GM12878 (cell line): ENCODE results near the gene VBP1. TPM values are rescaled to one million over a fixed set of nuclear protein-coding genes. Genes with fewer than 3 reads are reported as not detected.

Experiments
- ATAC-seq: fragments of 200-7000 bp; cut with Tn5 transposase; 3 replicates; pipeline ENCODE4 v1.9.1; 2020; ENCODE audit warnings: mild to moderate bottlenecking, moderate library complexity
- BruUV-seq: library from RNA; stranded (reverse); fragments of 400-500 nt; replicated peaks from 2 replicates; lab custom pipeline; 2021; lab: Mats Ljungman, UMichigan
- CTCF ChIA-PET: fragments of 300-600 bp; sonication (Branson Sonifier 250); formaldehyde crosslinking; extraction: SDS; loops from one replicate; lab custom pipeline; 2021; ENCODE audit warnings: inconsistent platforms; lab: Yijun Ruan, JAX
- POLR2A ChIA-PET: fragments of 350-600 bp; formaldehyde crosslinking; extraction: SDS; loops from one replicate; lab custom pipeline; 2021; ENCODE audit warnings: inconsistent platforms; lab: Charles Lee
- RAD21 ChIA-PET: fragments of 300-600 bp; sonication (Branson Sonifier 250); formaldehyde crosslinking; loops from one replicate; lab custom pipeline; 2023; ENCODE audit warnings: antibody characterized with exemption; ENCODE audit not compliant: unreplicated experiment; lab: Charles Lee
- SMC1A ChIA-PET: fragments of 300-600 bp; sonication (Branson Sonifier 250); formaldehyde crosslinking; loops from one replicate; lab custom pipeline; 2023; ENCODE audit not compliant: unreplicated experiment, uncharacterized antibody; lab: Charles Lee
- DNase-seq: peaks from one replicate; pipeline ENCODE4 v3.0.0-alpha.2; 2011; ENCODE audit warnings: low read depth, low spot score
- FAIRE-seq: peaks from 3 replicates; lab custom pipeline; 2011; peaks lifted over from hg19 to GRCh38; lab: Jason Lieb, UNC
- H2AFZ ChIP-seq: 2 replicates; pipeline ENCODE4 v1.6.0; 2011; ENCODE audit warnings: low read depth, low read length, control low read depth; ENCODE audit not compliant: control insufficient read depth
- H3K27ac ChIP-seq: 2 replicates; pipeline ENCODE4 v1.5.1; 2011; ENCODE audit warnings: control low read depth; ENCODE audit not compliant: control insufficient read depth, insufficient read depth
- H3K27me3 ChIP-seq, 2 experiments: replicated peaks in 1 of 2; 2 replicates each; pipeline versions ENCODE4 v1.6.0 to v1.6.1; 2011; ENCODE audit warnings: low read length in 1 of 2; ENCODE audit not compliant: control insufficient read depth in 2 of 2, insufficient read depth in 2 of 2
- H3K36me3 ChIP-seq, 2 experiments: 2 replicates each; pipeline ENCODE4 v1.5.1; 2011; ENCODE audit warnings: low read length in 1 of 2; ENCODE audit not compliant: control insufficient read depth in 2 of 2, insufficient read depth in 2 of 2
- H3K4me1 ChIP-seq: 2 replicates; pipeline ENCODE4 v1.6.1; 2011; ENCODE audit warnings: mild to moderate bottlenecking, low read length, moderate library complexity, mixed read lengths; ENCODE audit not compliant: control insufficient read depth, insufficient read depth
- H3K4me2 ChIP-seq: 2 replicates; pipeline ENCODE4 v1.6.0; 2011; ENCODE audit warnings: control low read depth; ENCODE audit not compliant: control insufficient read depth, insufficient read depth
- H3K4me3 ChIP-seq: fragments of 200-600 bp; sonication (generic); 2 replicates; pipeline ENCODE4 v1.5.1; 2016
- H3K79me2 ChIP-seq: 2 replicates; pipeline ENCODE4 v1.6.0; 2011; ENCODE audit warnings: low read length; ENCODE audit not compliant: control insufficient read depth, insufficient read depth
- H3K9ac ChIP-seq: 2 replicates; pipeline ENCODE4 v1.8.0; 2011; ENCODE audit warnings: low read length, control low read depth, mixed read lengths; ENCODE audit not compliant: control insufficient read depth, insufficient read depth
- H3K9me3 ChIP-seq: replicated peaks from 3 replicates; pipeline ENCODE4 v1.5.1; 2011; ENCODE audit warnings: mild to moderate bottlenecking, low read length; ENCODE audit not compliant: control insufficient read depth, insufficient read depth
- H4K20me1 ChIP-seq: 2 replicates; pipeline ENCODE4 v1.6.0; 2011; ENCODE audit not compliant: control insufficient read depth, insufficient read depth
- DPF2 ChIP-seq: fragments of 450-650 bp; IDR thresholded peaks from 2 replicates; pipeline ENCODE4 v1.6.1; 2017; ENCODE audit warnings: mild to moderate bottlenecking
- KDM1A ChIP-seq: fragments of 200-600 bp; sonication (generic); IDR thresholded peaks from 2 replicates; pipeline ENCODE4 v1.6.1; 2016; ENCODE audit warnings: borderline replicate concordance
- POU2F2 ChIP-seq: IDR thresholded peaks from 3 replicates; pipeline ENCODE4 v1.6.1; 2011; ENCODE audit warnings: low read depth, mild to moderate bottlenecking, low read length, borderline replicate concordance
- SUPT20H ChIP-seq: IDR thresholded peaks from 2 replicates; pipeline ENCODE4 v1.6.1; 2011; ENCODE audit warnings: low read depth, mild to moderate bottlenecking, low read length, moderate library complexity, borderline replicate concordance; ENCODE audit not compliant: control insufficient read depth
- TCF3 ChIP-seq: IDR thresholded peaks from 2 replicates; pipeline ENCODE4 v1.6.1; 2012; ENCODE audit warnings: low read depth, mild to moderate bottlenecking, low read length, borderline replicate concordance; ENCODE audit not compliant: insufficient read depth
- ZNF622 ChIP-seq: fragments of 450-650 bp; IDR thresholded peaks from 2 replicates; pipeline ENCODE4 v1.6.1; 2017; ENCODE audit warnings: mild to moderate bottlenecking, inconsistent platforms
- WGBS: methylation state at CpG from one replicate; pipeline ENCODE4 v1.1.6; 2016; ENCODE audit warnings: low lambda C conversion rate; ENCODE audit not compliant: insufficient replicate concordance, insufficient coverage; ENCODE audit errors: missing lambda C conversion rate; 5-methylcytosine and 5-hydroxymethylcytosine counted together
- in situ Hi-C: fragments of 300-500 bp; cut with MboI; formaldehyde crosslinking; loops from 9 replicates; pipeline ENCODE4 v1.14.3; 2018; ENCODE audit warnings: mixed read lengths
- intact Hi-C: fragments of 100-400 bp; cut with micrococcal nuclease; formaldehyde crosslinking; loops from one replicate; pipeline ENCODE4 v1.14.2; 2022; ENCODE audit not compliant: unreplicated experiment
- polyA plus RNA-seq, 11 experiments: library from polyadenylated mRNA; depleted of rRNA in 4 of 11; unstranded in 6 of 11; stranded (reverse) in 5 of 11; fragments of >200 nt; fragmentation: Nextera tagmentation in 4 of 11; fragmentation: Illumina TruSeq in 1 of 11; extraction: Ambion mirVana in 4 of 11; extraction: Trizol in 1 of 11; gene quantifications; 1 replicate in 1 of 11; 2 replicates in 10 of 11; pipeline versions ENCODE4 v1.2.1 to v1.2.3, GENCODE V29; 2011 to 2016; ENCODE audit warnings: inconsistent platforms in 2 of 11, missing spikeins in 2 of 11, low read depth in 1 of 11
- total RNA-seq, 4 experiments: library from RNA; depleted of rRNA in 3 of 4; stranded (reverse); fragments of >200 nt in 3 of 4; fragmentation: Illumina TruSeq in 1 of 4; extraction: Trizol in 1 of 4; gene quantifications; 2 replicates each; pipeline versions ENCODE4 v1.2.1 to v1.2.3, GENCODE V29; 2013 to 2021
- TF ChIP-seq, protein P1 (sequence below): fragments of 450-650 bp; IDR thresholded peaks from 2 replicates; pipeline ENCODE4 v1.6.1; 2017; ENCODE audit warnings: mild to moderate bottlenecking, moderate library complexity
- TF ChIP-seq, protein P2 (sequence below), 3 experiments: IDR thresholded peaks in 2 of 3; conservative IDR thresholded peaks in 1 of 3; 2 replicates each; pipeline ENCODE4 v1.5.1; 2011; ENCODE audit warnings: low read depth in 3 of 3, low read length in 3 of 3, mild to moderate bottlenecking in 3 of 3, control low read depth in 2 of 3, moderate library complexity in 2 of 3, inconsistent platforms in 1 of 3, mixed read lengths in 1 of 3; ENCODE audit not compliant: control insufficient read depth in 2 of 3, insufficient read depth in 1 of 3; ENCODE audit errors: extremely low read depth in 1 of 3

The VBP1 gene
- total and polyA plus RNA-seq, 10 of the 15 experiments (the other 5 are each of a cell fraction or from before 2014, with no cell fraction given): 56.4 to 182 (median 102) TPM

GRCh38 chrX:155211208-155211607 is 5.1 kb upstream of the VBP1 start (continued):
- TF ChIP-seq, protein P1, sequence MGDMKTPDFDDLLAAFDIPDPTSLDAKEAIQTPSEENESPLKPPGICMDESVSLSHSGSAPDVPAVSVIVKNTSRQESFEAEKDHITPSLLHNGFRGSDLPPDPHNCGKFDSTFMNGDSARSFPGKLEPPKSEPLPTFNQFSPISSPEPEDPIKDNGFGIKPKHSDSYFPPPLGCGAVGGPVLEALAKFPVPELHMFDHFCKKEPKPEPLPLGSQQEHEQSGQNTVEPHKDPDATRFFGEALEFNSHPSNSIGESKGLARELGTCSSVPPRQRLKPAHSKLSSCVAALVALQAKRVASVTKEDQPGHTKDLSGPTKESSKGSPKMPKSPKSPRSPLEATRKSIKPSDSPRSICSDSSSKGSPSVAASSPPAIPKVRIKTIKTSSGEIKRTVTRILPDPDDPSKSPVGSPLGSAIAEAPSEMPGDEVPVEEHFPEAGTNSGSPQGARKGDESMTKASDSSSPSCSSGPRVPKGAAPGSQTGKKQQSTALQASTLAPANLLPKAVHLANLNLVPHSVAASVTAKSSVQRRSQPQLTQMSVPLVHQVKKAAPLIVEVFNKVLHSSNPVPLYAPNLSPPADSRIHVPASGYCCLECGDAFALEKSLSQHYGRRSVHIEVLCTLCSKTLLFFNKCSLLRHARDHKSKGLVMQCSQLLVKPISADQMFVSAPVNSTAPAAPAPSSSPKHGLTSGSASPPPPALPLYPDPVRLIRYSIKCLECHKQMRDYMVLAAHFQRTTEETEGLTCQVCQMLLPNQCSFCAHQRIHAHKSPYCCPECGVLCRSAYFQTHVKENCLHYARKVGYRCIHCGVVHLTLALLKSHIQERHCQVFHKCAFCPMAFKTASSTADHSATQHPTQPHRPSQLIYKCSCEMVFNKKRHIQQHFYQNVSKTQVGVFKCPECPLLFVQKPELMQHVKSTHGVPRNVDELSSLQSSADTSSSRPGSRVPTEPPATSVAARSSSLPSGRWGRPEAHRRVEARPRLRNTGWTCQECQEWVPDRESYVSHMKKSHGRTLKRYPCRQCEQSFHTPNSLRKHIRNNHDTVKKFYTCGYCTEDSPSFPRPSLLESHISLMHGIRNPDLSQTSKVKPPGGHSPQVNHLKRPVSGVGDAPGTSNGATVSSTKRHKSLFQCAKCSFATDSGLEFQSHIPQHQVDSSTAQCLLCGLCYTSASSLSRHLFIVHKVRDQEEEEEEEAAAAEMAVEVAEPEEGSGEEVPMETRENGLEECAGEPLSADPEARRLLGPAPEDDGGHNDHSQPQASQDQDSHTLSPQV: no peak
- TF ChIP-seq, protein P2, sequence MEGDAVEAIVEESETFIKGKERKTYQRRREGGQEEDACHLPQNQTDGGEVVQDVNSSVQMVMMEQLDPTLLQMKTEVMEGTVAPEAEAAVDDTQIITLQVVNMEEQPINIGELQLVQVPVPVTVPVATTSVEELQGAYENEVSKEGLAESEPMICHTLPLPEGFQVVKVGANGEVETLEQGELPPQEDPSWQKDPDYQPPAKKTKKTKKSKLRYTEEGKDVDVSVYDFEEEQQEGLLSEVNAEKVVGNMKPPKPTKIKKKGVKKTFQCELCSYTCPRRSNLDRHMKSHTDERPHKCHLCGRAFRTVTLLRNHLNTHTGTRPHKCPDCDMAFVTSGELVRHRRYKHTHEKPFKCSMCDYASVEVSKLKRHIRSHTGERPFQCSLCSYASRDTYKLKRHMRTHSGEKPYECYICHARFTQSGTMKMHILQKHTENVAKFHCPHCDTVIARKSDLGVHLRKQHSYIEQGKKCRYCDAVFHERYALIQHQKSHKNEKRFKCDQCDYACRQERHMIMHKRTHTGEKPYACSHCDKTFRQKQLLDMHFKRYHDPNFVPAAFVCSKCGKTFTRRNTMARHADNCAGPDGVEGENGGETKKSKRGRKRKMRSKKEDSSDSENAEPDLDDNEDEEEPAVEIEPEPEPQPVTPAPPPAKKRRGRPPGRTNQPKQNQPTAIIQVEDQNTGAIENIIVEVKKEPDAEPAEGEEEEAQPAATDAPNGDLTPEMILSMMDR (IDR thresholded peaks at IDR 0.05 in 2 of 3, conservative IDR thresholded peaks at IDR 0.05 in 1 of 3; ENCODE audit: control insufficient read depth in 2 of 3, extremely low read depth in 1 of 3, insufficient read depth in 1 of 3, low read depth in 3 of 3, low read length in 3 of 3): no peak
- TF ChIP-seq DPF2: no peak
- no peak for TF ChIP-seq POU2F2
- no peak for TF ChIP-seq ZNF622
- no peak for TF ChIP-seq KDM1A

- in situ Hi-C loops (loop anchor here (5.0 kb wide), 1 partner anchor 226 kb away; no protein-coding TSS in a partner anchor), intact Hi-C loops (loop anchor here (10.0 kb wide), 1 partner anchor 229 kb away; no protein-coding TSS in a partner anchor)
- ChIA-PET SMC1A (no interaction called here), POLR2A (no interaction called here), CTCF (interaction anchor here (1.7 kb wide), 1 partner anchor 296 kb away, joined by 6 read pairs; no protein-coding TSS in a partner anchor), RAD21 (no interaction called here)
- H3K36me3 ChIP-seq: no peaks in the 10 kb centered on the region
- H3K4me3 ChIP-seq: no peak overlapping the region
- DNase-seq: no peak
- no peak overlapping the region for H3K4me2 ChIP-seq
- H3K9ac ChIP-seq: no peak overlapping the region
- H3K27me3 ChIP-seq: no peaks in the 10 kb centered on the region
- peaks cover 23% of the 10 kb centered on the region for H3K79me2 ChIP-seq
- BruUV-seq: no TSS peak
- no peak overlapping the region for H3K27ac ChIP-seq
- H2AFZ ChIP-seq: no peak overlapping the region
- no peak for FAIRE-seq
- H4K20me1 ChIP-seq: no peaks in the 10 kb centered on the region
- ATAC-seq: no peak
- no peaks in the 10 kb centered on the region for H3K4me1 ChIP-seq
- WGBS: 63% methylated on average over 4 of the region's 4 CpGs
- H3K9me3 ChIP-seq: no peaks in the 10 kb centered on the region; the same call in 1 of the 3 replicates
- no peak for TF ChIP-seq TCF3
- TF ChIP-seq, protein P2 (IDR thresholded peaks at IDR 0.05 in 2 of 3, conservative IDR thresholded peaks at IDR 0.05 in 1 of 3; ENCODE audit: control insufficient read depth in 2 of 3, extremely low read depth in 1 of 3, insufficient read depth in 1 of 3, low read depth in 3 of 3, low read length in 3 of 3): no peak
- no peak for TF ChIP-seq SUPT20H
- TF ChIP-seq, protein P1: no peak
These were observed 2.5 kb upstream of the VBP1 start for GRCh38 chrX:155213731-155214130.
